GM18870 (cell line): ENCODE data around the gene GLOD4.
"Not testable (repeated sequence)": the region's sequence is repeated elsewhere in the genome, so short reads cannot be mapped to it uniquely, and the experiment has no call there.

Experiments used
- ATAC-seq: cut with Tn5 transposase; IDR thresholded peaks from one replicate; pipeline ENCODE4 v1.9.1; 2021; ENCODE audit warnings: moderate library complexity; ENCODE audit not compliant: unreplicated experiment

Gene GLOD4

GRCh38 chr17:778096-778495, 4.0 kb downstream of the GLOD4 start:
- no peak for ATAC-seq

GRCh38 chr17:774313-774584, 7.8 kb downstream of the GLOD4 start:
- ATAC-seq = no peak

DNA sequence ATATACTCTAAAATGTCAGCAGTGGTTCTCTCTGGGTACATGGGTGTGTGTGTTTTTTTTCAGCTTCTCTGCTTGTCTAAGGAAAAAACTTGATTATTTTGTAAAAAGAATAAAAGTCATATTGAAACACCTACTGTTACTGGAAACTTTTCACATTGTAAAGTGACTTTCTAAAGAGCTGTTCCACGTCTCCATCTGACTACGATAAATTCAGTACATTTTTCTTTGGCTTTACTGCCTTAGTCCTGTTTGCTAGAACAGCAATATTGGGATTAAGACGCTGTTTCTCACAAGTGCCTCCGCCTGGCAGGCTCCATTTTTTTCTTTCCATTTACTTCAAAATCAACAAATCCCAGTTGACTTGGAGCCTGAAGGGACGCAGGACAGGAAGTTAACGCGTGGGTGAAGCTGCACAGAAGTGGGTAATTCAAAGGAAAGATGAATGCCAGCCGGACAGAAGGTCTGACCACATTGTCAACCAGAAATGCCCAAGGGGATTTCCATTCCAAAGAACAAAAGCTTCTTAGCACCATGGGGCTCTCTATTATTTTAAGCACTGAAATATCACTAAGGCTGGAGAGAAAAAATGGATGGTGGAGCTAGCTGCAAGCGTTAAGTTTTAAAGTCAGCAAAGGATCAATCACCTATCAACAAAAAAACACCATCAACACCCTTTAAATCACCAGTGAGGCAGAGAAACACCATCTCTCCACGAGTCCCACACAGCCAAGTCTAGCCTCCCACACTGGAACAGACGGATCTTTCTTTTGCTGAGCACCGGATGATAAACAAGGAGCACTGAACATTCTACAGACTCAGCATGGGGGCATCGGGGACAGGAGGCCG, 8.4 kb downstream of the GLOD4 start:
- no peak for ATAC-seq

DNA sequence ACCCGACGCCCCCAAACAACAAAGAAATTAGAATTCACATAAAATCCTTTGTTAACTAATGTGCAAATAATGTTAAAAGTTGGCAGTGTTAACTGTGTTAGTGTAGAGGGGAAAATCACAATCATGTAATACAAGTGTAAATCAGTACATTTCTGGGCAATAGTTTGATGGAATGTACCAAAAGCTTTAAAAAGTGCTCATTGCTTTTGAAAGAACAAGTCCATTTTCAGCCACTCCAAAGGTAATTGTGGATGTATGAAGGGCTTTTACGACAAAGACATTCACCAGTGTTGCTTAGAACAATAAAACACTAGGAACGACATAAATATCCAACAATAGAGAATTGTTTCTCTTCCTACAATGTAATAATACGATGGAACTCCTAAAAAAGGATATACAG, 9.1 kb downstream of the GLOD4 start:
- no peak for ATAC-seq

DNA sequence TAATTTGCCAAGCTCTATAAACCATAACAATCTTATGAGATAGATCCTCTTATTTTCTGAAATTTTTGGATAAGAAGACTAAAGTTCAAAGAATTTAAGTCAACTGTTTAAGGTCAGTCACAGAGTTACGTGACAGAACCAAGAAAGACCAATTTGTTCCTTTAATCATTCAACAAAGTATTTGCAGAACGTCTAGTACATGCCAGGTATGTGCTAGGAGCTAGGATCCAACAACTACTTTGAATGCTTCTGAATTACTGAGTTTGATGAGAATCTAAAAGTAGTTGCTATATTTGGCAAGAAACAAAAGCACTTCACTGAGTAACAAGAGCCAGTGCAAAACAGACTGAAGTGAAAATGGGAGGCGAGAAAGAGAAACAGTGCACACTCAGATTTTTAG, 15.0 kb downstream of the GLOD4 start:
- ATAC-seq = no peak

DNA sequence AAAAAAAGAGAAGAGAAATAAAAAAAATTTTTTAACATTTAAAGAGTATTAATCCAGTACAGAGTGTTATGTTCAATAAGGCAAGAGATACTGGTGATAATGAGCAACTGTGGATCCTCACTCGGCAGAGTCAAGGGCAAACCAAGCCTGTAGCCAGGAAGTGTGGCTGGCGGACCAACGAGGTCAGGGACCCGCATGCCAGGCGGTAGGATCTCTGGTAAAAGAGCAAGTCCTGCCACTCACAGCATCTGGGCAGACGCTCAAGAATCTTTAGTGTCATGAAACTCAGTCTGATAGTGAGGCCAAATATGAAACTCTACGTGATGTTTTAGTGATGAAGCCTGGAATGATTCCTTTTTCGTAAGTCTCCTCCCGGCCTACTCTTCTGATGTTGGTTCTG, 21.7 kb downstream of the GLOD4 start:
- no peak for ATAC-seq

DNA sequence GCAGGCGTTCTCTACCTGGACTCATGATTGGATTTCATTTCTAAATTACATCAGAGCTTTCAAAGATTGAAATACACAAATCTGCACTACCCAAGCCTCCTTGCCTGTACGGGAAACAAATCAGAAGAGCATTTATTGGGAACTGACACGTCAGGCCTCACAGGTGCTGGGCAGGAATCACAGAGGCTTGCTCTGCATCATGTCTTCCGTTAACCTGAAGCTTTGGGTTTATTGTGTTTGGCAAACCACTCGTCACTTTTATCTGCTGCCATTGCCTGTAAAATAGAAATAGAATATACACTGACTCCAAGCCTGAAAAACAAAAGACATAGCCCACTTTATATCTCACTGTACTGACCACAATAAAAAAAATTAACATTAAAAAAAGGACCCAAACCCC, 22.1 kb downstream of the GLOD4 start:
- no peak for ATAC-seq

GRCh38 chr17:756010-756567, 26.0 kb downstream of the GLOD4 start:
- not testable (repeated sequence) for ATAC-seq

DNA sequence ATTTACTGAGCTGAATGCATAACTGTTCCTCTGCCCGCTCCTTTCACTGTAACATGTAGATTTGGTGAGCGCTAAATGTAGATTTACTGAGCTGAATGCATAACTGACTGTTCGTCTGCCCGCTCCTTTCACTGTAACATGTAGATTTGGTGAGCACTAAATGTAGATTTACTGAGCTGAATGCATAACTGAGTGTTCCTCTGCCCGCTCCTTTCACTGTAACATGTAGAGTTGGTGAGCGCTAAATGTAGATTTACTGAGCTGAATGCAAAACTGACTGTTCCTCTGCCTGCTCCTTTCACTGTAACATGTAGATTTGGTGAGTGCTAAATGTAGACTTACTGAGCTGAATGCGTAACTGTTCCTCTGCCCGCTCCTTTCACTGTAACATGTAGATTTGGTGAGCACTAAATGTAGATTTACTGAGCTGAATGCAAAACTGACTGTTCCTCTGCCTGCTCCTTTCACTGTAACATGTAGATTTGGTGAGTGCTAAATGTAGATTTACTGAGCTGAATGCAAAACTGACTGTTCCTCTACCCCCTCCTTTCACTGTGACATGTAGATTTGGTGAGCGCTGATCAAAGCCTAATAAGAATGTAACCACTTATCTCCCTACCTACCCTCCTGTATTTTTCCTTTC, 26.6 kb downstream of the GLOD4 start:
- ATAC-seq = not testable (repeated sequence)

DNA sequence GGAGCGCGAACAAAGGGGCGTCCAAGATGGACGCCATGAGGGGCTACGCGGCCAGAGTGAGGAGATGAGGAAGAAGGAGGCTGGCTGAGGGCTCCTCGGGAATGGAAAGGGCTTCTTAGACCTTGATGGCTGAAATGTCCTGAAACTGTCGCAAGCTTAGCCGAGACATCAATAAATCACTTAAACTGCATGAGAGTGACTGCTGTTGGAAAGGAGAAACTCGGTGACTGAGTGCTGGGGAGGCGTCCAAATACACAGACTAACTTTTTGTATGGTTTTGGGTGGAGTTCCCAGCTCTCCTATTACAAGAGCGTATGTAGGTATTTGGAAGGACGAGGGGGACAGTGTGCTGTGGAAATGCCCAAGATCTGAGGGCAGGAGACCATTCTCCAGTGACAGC, 28.7 kb downstream of the GLOD4 start:
- ATAC-seq = no peak

DNA sequence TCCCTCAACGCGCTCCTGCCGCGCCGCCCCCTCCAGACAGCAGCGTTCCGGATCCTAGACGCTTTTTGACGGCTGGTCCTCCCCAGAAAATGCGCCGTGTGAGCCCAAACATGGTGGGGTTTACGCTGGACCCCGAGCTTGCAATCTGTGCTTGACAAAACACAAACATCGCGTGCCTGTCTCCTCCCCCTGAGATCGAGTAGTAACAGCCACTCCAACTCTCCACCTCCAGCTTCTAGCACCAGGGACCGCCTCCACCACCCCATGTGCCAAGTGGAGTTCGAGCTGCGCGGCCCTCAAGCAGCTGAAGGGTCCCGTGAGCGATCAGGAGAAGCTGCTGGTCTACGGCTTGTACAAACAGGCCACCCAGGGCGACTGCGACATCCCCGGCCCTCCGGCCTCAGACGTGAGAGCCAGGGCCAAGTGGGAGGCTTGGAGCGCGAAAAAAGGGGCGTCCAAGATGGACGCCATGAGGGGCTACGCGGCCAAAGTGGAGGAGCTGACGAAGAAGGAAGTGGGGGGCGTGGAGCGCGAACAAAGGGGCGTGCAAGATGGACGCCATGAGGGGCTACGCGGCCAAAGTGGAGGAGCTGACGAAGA, 29.4 kb downstream of the GLOD4 start:
- ATAC-seq = no peak

GRCh38 chr17:752002-752619, 30.0 kb downstream of the GLOD4 start, which contains the start of gene GEMIN4:
Gene GEMIN4 (minus strand): TSS chr17:752264. CDS start chr17:752142, 122 bp downstream.
- peak; percentile 76 for ATAC-seq

DNA sequence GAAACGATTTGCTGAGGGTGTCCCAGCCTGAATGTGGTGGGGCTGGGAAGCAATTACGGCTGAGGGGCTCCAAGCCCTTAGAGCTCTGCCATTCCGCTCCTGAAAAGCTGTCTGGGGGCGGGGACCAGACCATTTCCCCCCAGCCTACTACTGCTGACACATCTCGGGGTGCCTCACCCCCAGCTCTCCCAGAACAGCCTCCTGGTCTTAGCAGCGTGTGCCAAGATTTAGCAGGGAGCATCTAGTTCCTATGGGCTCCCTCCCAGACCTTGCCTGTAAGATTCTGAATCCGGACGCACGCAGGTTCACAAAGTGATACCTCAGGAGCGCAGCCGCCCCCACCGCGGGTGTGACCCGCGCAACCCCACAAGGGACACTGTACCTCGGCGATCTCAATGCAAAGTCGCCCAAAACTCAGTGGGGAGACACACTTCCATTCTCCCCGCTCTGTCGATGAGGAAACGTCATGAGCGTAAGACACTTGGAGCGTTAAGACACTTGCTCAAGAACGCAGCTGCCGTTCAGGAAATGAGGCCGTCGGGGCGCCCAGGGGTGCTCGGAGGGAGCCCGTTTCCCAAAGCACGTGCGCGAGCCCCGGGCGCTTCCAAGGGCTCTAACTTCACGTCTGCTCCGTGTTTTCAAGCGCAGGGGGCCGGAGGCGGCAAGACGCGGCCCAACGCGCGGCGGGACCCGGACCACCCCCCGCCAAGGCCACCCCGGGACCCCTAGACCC, 30.6 kb downstream of the GLOD4 start:
- peak; percentile 16 for ATAC-seq

DNA sequence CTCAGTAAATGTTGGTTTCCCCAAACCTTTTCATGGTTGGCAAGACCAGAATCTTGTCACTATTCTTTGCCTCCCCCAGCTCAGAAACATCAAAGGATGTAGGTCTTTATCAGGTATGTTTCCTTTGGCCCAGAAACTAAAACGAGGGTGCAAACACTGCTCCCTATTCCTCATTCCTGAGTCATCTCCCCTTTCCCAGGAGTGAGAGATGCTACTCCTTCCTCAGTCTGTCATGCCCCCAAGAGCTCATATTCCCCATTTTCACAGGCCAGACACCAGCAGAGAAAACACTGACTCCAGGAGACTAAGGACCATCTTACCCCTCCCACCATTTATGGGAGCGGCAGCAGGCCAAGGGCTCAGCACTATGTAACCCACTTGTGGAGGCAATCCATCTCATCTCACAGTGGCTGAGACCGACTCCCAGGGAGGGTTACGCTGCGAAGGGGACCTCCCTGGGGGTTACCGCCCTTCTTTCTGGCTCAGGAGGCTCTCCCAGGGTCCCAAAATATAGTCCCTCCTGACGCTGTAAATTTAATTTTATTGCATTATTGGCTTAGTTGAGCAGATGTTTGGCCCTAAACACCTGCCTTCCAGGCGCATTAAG, 31.5 kb downstream of the GLOD4 start:
- no peak for ATAC-seq

DNA sequence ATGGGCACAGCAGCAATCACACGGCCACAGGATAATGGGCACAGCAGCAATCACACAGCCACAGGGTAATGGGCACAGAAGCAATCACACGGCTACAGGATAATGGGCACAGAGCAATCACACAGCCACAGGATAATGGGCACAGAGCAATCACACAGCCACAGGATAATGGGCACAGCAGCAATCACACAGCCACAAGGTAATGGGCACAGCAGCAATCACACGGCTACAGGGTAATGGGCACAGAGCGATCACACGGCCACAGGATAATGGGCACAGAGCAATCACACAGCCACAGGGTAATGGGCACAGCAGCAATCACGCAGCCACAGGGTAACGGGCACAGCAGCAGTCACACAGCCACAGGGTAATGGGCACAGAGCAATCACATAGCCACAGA, 32.7 kb downstream of the GLOD4 start:
- ATAC-seq = not testable (repeated sequence)

- not testable (repeated sequence) for ATAC-seq
These were observed 33.5 kb downstream of the GLOD4 start for GRCh38 chr17:748604-749003.

DNA sequence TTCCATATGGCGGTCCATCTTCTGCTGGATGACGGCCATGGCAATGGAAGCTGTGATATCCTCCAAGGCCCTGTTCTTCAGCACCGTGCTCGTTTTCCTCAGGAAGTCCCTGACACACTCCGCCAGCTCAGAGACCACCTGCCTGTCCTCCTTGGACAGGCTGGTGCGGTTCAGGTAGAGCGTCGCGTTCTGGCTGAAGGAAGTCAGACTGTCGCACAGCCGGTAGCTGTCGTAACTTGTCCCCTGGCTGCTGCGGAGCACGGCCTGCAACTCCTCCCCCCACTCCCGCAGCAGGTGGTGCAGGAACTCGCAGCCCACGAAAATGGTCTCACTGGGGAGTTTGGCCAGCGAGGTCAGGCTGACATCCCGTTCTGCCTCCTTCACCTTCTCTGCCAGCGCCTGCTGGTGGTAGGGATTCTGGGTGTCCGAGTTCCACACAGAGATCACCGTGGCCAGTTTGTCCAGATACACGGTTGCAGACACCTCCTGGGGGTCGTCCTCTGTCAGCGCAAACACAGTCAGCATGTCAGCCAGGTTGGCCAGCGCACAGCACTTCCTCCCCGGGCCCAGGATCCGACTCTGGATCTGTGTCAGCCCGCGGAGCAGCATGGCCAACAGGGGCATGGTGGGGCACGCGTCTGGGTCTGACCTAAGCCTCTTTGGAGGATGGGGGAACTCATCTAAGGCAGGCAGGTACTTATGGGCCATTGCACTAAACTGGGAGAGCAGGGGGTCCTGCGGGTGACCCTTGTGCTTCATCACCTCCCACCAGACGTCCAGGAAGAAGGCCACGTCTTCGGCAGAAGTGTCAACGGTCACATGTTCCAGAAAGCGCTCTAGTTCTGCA, 35.1 kb downstream of the GLOD4 start:
- no peak for ATAC-seq

DNA sequence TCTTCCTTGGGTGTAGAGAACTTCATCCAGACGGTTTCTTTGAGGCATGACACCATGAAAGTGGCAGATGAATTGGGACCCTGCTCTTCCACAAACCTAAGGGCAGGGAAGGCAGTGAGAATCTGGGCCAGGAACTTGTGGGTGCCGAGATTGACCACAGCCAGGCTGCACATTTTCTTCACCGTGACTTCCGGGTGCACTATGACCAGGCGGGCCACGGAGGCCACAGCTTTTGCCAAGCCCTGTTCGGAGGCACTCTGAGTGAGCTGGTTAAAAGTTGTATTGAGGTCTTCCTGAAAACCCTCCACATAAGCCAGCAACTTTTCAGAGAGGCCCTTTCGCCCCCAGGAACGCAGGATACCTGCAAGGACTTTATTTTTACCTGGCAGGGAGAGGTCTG, 35.9 kb downstream of the GLOD4 start:
- ATAC-seq = no peak

DNA sequence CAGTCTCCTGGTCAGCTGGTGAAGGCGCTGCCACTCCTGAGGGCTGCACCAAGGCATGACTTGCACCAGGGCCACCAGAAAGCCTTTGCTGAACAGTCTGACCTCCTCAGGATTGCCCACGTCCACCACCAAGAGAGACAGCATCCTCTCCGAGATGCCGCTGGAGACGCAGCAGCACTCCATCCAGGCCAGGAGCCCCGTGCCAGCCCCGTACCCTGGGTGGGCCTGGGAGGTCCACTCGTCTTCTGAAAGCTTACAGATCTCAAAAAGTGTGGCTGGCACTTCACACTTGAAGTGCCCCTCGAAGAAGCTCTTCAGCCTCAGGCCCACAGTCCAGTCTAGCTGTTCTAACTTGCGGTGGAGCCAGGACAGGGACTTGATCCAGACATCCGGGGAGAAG, 36.7 kb downstream of the GLOD4 start:
- ATAC-seq = no peak
